Transverse colon (tissue), 3 donors: ENCODE measurements around the gene NCK2.

ENCODE experiments used
- EP300 ChIP-seq: sonication (generic); formaldehyde crosslinking; IDR thresholded peaks from one replicate; pipeline ENCODE4 v1.6.1; 2017; ENCODE audit warnings: antibody characterized with exemption, low read depth
- POLR2AphosphoS5 ChIP-seq, 3 donors: sonication (generic); formaldehyde crosslinking; IDR thresholded peaks; one replicate each; pipeline ENCODE4 v1.6.1; 2016; ENCODE audit warnings: antibody characterized with exemption in 3 of 3

DNA sequence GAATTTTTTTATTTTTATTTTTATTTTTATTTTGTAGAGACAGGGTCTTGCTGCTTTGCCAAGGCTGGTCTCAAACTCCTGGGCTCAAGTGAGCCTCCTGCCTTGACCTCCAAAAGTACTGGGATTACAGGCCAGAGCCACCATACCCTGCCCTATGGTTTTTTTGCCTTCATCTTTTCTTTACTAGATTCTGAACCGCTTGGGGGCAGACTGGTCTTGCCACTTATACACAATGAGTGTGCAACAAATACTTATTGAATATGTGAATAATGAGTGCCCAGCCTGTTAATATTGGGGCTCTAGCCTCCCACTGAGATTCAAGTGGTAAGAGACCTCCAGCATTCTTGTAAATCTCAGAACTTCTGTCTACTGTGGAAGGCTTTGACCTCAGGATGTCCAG is 3.9 kb downstream of the NCK2 start:
- TF ChIP-seq POLR2AphosphoS5 (IDR thresholded peaks at IDR 0.05) (no peak), EP300 (no peak)
